ENCODE measurements around the gene MATK. TPM values are rescaled to one million over a fixed set of nuclear protein-coding genes. Genes with fewer than 3 reads are reported as not detected.

MATK gene, protein sequence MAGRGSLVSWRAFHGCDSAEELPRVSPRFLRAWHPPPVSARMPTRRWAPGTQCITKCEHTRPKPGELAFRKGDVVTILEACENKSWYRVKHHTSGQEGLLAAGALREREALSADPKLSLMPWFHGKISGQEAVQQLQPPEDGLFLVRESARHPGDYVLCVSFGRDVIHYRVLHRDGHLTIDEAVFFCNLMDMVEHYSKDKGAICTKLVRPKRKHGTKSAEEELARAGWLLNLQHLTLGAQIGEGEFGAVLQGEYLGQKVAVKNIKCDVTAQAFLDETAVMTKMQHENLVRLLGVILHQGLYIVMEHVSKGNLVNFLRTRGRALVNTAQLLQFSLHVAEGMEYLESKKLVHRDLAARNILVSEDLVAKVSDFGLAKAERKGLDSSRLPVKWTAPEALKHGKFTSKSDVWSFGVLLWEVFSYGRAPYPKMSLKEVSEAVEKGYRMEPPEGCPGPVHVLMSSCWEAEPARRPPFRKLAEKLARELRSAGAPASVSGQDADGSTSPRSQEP
- 0.29 TPM in 1 of 2 replicates, not detected in the other for total RNA-seq

DNA sequence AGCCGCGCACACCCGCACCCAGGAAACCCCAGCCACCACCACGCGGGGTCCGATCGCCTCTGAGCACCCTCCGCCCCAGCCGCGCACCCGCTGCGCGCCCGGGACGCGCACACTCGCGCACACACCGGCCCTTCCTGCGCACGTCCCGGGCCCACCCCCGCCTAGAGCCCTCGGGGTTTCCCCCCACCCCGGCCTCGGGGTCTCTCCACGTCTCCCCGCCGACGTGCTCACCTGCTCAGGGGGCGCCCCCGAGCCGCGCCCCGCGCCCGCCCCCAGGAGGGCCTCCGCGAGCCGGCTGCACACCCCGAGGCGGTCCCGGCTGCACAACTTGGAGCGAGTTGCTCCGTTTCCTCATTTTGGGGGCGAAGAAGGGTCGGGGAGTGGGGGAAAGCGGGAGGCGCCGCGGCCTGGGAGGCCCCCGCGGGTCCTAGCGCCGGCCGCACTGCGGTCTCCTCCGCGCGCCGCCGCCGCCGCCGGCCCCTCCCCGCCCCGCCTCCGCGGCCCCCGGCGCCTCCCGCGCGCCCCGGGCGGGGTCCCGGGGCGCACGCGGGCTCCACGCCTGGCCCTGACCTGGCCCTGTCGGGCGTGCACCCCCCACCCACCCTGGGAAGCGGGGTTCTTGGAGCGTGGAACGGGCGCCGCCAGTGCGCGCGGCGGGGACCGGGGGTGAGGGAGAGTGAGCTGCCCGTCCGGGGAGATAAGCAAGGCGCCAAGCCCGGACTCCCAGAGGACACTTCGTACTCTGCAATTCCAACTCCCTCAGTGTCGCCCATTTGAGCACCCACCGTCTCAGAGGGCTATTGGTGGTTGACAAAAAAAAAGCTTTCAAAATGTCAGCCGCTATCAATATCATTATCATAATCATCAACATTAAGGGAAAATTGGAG is at the start of gene MATK:
Gene MATK (minus strand): TSS at position 444 of the 887 bp plus-strand sequence. CDS start 1,246 bp downstream, outside the sequence.
- H3K4me3 ChIP-seq (ENCODE audit: low read depth, low read length): peak within 1 kb of the TSS; percentile 31
- no peak for DNase-seq (ENCODE audit: low read depth)
- TF ChIP-seq, protein P1, sequence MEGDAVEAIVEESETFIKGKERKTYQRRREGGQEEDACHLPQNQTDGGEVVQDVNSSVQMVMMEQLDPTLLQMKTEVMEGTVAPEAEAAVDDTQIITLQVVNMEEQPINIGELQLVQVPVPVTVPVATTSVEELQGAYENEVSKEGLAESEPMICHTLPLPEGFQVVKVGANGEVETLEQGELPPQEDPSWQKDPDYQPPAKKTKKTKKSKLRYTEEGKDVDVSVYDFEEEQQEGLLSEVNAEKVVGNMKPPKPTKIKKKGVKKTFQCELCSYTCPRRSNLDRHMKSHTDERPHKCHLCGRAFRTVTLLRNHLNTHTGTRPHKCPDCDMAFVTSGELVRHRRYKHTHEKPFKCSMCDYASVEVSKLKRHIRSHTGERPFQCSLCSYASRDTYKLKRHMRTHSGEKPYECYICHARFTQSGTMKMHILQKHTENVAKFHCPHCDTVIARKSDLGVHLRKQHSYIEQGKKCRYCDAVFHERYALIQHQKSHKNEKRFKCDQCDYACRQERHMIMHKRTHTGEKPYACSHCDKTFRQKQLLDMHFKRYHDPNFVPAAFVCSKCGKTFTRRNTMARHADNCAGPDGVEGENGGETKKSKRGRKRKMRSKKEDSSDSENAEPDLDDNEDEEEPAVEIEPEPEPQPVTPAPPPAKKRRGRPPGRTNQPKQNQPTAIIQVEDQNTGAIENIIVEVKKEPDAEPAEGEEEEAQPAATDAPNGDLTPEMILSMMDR (conservative IDR thresholded peaks at IDR 0.05; ENCODE audit: low read depth, low read length): no peak

DNA sequence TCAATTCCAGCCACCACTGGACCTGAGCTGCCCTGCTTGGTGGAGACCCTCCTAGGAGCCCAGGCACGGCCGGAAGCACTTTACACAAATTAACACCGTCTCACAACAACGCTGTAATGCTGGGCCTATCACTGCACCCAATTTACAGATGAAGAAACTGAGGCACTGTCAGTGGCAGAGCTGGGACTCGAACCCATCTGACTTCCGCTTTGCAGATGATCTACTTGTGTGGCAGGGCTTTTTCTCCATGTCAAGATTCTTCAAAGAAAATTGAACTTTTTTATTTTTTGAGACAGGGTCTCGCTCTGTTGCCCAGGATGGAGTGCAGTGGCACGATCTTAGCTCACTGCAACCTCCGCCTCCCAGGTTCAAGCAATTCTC is 48.9 kb upstream of the MATK start:
- DNase-seq (ENCODE audit: low read depth): no peak
- H3K4me3 ChIP-seq (ENCODE audit: low read depth, low read length): no peak overlapping the region
- TF ChIP-seq, protein P1 (conservative IDR thresholded peaks at IDR 0.05; ENCODE audit: low read depth, low read length): no peak

DNA sequence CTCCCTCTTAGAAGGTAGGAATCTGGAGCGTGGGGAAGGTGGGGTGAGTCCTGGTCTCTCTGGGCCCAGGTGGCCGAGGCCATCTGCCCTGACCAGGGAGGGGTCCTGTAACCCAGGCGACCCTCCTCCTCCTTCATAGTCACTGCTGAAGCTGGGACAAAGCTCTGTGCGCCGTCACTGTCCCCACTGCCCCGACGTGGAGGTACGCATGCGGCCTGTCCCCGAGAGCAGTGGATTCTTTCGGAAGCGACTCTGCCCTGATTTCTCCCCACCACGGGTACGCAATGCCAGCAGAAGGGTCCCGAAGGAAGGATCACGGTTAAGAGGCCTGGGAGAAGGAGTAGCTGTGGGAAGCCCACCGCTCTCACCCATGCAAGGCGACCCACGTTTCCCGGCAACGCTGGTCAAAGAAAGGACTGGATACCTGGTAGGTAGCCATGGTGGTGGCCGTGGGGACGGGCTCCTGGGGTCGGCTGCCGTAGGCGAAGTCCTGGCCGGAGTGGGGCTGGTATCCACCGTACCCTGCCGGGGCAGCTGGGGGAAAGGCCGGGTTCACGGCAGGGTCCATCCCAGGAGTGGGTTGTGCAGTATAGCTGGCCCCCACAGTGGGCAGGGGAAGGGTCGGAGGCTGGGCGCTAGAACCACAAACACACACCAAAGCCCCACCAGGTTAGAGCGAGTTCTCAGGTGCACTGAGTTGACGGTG is 48.3 kb upstream of the MATK start:
- TF ChIP-seq, protein P1 (conservative IDR thresholded peaks at IDR 0.05; ENCODE audit: low read depth, low read length): no peak
- no peak overlapping the region for H3K4me3 ChIP-seq (ENCODE audit: low read depth, low read length)
- DNase-seq (ENCODE audit: low read depth): no peak

DNA sequence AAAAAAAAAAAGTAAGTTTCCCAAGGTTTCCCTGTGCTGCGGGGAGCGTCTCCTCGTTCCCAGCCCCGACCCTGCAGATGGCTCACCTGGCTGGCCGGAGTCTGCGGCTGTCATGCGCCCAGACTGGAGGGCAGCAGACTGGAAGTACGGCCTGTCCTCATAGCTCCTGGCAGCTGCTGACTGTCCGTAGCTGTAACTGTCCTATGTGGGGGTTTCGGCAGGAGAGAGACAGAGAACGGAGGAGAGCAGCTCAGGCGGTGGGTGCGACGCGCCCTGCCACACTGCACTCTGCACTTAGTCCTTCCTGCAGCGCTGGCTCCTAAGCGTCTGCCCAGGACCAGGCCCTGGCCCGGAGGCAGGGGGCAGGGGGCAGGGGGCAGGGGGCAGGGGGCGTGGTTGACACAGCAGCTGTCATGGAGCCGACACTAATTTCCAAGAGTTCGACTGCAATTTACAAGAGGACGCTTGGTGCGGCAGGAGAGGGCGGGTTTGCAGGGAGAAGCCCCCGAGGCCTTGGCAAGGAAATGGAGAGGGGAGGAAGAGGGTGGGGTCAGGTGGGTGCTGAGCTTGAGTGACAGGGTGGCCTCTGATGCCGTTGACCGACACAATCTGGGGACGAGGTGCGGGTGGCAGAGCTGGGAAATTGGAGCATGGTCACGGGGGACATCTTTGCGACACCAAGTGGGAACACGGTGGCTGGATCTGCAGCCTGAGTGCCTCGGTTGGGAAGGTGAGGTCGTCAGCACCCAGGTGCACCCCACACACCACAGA is 47.6 kb upstream of the MATK start:
- TF ChIP-seq, protein P1 (conservative IDR thresholded peaks at IDR 0.05; ENCODE audit: low read depth, low read length): no peak
- H3K4me3 ChIP-seq (ENCODE audit: low read depth, low read length): no peak overlapping the region
- no peak for DNase-seq (ENCODE audit: low read depth)

DNA sequence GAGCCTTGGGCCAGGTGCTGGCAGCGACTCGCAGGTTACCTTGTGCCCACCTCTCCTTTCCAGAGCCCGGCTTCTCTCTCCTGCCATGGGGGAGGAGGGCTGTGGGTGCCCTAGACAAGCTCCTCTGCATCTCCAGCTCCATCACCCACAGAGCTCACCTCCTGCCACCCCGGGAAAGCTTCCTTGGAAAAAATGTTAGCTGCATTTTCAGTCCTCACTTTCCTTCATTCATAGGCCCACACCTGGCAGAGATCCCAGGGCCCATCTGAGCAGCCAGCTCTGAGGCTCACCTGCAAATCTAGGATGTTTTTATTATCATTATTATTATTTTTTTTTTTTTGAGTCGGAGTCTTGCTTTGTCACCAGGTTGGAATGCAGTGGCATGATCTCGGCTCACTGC is 45.8 kb upstream of the MATK start:
- TF ChIP-seq, protein P1 (conservative IDR thresholded peaks at IDR 0.05; ENCODE audit: low read depth, low read length): no peak
- DNase-seq (ENCODE audit: low read depth): no peak
- no peak overlapping the region for H3K4me3 ChIP-seq (ENCODE audit: low read depth, low read length)

DNA sequence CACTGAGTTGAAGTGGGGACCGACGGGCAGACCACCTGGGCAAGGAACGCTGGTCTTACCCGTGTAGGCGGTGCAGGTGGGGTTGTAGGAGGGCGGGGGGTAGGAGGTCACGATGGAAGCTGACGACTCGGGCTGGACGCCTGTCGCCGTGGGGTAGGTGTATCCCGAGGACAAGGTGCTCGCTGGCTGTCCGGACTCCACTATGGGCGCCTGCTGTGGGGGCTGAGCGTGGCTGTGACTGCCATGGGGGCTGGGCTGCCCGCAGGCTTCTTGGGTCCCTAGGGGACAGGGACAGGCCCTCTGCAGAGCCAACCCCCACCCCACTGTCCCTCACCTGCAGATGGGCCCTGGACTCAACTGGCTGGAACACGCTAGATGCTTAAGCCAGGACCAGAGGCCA is 45.4 kb upstream of the MATK start:
- no peak overlapping the region for H3K4me3 ChIP-seq (ENCODE audit: low read depth, low read length)
- TF ChIP-seq, protein P1 (conservative IDR thresholded peaks at IDR 0.05; ENCODE audit: low read depth, low read length): no peak
- DNase-seq (ENCODE audit: low read depth): no peak

Measured in epithelial cell of proximal tubule (primary cell).